ENCODE measurements around the gene FMN2. TPM values are rescaled to one million over a fixed set of nuclear protein-coding genes. Genes with fewer than 3 reads are reported as not detected.

FMN2 gene
- total RNA-seq, 4 donors from 2014 or later = 0.11 to 0.89 TPM; not detected in 2

GRCh38 chr1:240128366-240128765, 36.7 kb downstream of the FMN2 start:
- no peak for TF ChIP-seq CTCF (IDR thresholded peaks at IDR 0.05)
- TF ChIP-seq POLR2A (IDR thresholded peaks at IDR 0.05) = no peak
- no peak for TF ChIP-seq POLR2AphosphoS5 (IDR thresholded peaks at IDR 0.05)
- no peak for TF ChIP-seq EP300 (IDR thresholded peaks at IDR 0.05)
- DNase-seq (ENCODE audit: low spot score in 2 of 2) = no peak
- Histone ChIP-seq H3K27ac (no peak overlapping the region), H3K4me1 (no peaks in the 10 kb centered on the region), H3K27me3 (no peaks in the 10 kb centered on the region), H3K4me3 (no peak overlapping the region), H3K9me3 (no peaks in the 10 kb centered on the region), H3K36me3 (no peaks in the 10 kb centered on the region)
- 86% methylated on average over 2 of the region's 2 CpGs for WGBS

- Histone ChIP-seq H3K9me3 (no peaks in the 10 kb centered on the region), H3K4me1 (no peaks in the 10 kb centered on the region)
- WGBS = 89% methylated on average over 1 of the region's 1 CpG
Measured at GRCh38 chr1:240134113-240134512, 42.4 kb downstream of the FMN2 start.

GRCh38 chr1:240134596-240134995, 42.9 kb downstream of the FMN2 start:
- no peak for DNase-seq (ENCODE audit: low spot score in 2 of 2)
- Histone ChIP-seq H3K27ac (no peak overlapping the region), H3K36me3 (no peaks in the 10 kb centered on the region), H3K27me3 (no peaks in the 10 kb centered on the region), H3K9me3 (no peaks in the 10 kb centered on the region), H3K4me1 (no peaks in the 10 kb centered on the region), H3K4me3 (no peak overlapping the region)
- TF ChIP-seq POLR2AphosphoS5 (IDR thresholded peaks at IDR 0.05) (no peak), POLR2A (IDR thresholded peaks at IDR 0.05) (no peak), EP300 (IDR thresholded peaks at IDR 0.05) (no peak), CTCF (IDR thresholded peaks at IDR 0.05) (no peak)
- 71% methylated on average over 2 of the region's 2 CpGs for WGBS

More at GRCh38 chr1:240134113-240134512, 42.4 kb downstream of the FMN2 start:
- no peak for TF ChIP-seq EP300 (IDR thresholded peaks at IDR 0.05)
- no peak for TF ChIP-seq POLR2A (IDR thresholded peaks at IDR 0.05)
- no peak for TF ChIP-seq CTCF (IDR thresholded peaks at IDR 0.05)
- TF ChIP-seq POLR2AphosphoS5 (IDR thresholded peaks at IDR 0.05) = no peak
- H3K27me3 ChIP-seq = no peaks in the 10 kb centered on the region
- H3K36me3 ChIP-seq = no peaks in the 10 kb centered on the region
- no peak for DNase-seq (ENCODE audit: low spot score in 2 of 2)
- H3K4me3 ChIP-seq = no peak overlapping the region
- no peak overlapping the region for H3K27ac ChIP-seq

GRCh38 chr1:240136402-240136801, 44.7 kb downstream of the FMN2 start:
- H3K9me3 ChIP-seq = no peaks in the 10 kb centered on the region
- H3K36me3 ChIP-seq = no peaks in the 10 kb centered on the region
- TF ChIP-seq POLR2A (IDR thresholded peaks at IDR 0.05) = no peak
- H3K27ac ChIP-seq = no peak overlapping the region
- no peak overlapping the region for H3K4me3 ChIP-seq
- DNase-seq (ENCODE audit: low spot score in 2 of 2) = no peak
- 67% methylated on average over 3 of the region's 3 CpGs for WGBS
- H3K4me1 ChIP-seq = no peaks in the 10 kb centered on the region
- no peaks in the 10 kb centered on the region for H3K27me3 ChIP-seq

- Histone ChIP-seq H3K9me3 (no peaks in the 10 kb centered on the region), H3K27me3 (no peaks in the 10 kb centered on the region), H3K36me3 (no peaks in the 10 kb centered on the region), H3K4me1 (no peaks in the 10 kb centered on the region), H3K27ac (no peak overlapping the region), H3K4me3 (no peak overlapping the region)
- DNase-seq (ENCODE audit: low spot score in 2 of 2) = no peak
- 32% methylated on average over 4 of the region's 4 CpGs for WGBS
- no peak for TF ChIP-seq EP300 (IDR thresholded peaks at IDR 0.05)
- TF ChIP-seq POLR2A (IDR thresholded peaks at IDR 0.05) = no peak
- no peak for TF ChIP-seq POLR2AphosphoS5 (IDR thresholded peaks at IDR 0.05)
- no peak for TF ChIP-seq CTCF (IDR thresholded peaks at IDR 0.05)
Measured at GRCh38 chr1:240138867-240139266, 47.2 kb downstream of the FMN2 start.

- Histone ChIP-seq H3K27me3 (no peaks in the 10 kb centered on the region), H3K36me3 (no peaks in the 10 kb centered on the region), H3K9me3 (no peaks in the 10 kb centered on the region), H3K4me3 (no peak overlapping the region), H3K4me1 (no peaks in the 10 kb centered on the region), H3K27ac (no peak overlapping the region)
- 76% methylated on average over 5 of the region's 5 CpGs for WGBS
- DNase-seq (ENCODE audit: low spot score in 2 of 2) = no peak
- TF ChIP-seq EP300 (IDR thresholded peaks at IDR 0.05) = no peak
- TF ChIP-seq CTCF (IDR thresholded peaks at IDR 0.05) = no peak
- TF ChIP-seq POLR2A (IDR thresholded peaks at IDR 0.05) = no peak
- no peak for TF ChIP-seq POLR2AphosphoS5 (IDR thresholded peaks at IDR 0.05)
Measured at GRCh38 chr1:240139511-240139910, 47.8 kb downstream of the FMN2 start.
